Colonic mucosa (tissue), 4 donors: ENCODE results near the gene FLRT2. TPM values are rescaled to one million over a fixed set of nuclear protein-coding genes. Genes with fewer than 3 reads are reported as not detected.

Source experiments
- DNase-seq: peaks from one replicate; pipeline ENCODE4 v3.0.0-alpha.2; 2020
- H3K27ac ChIP-seq: fragments of 200-600 bp; one replicate; pipeline ENCODE4 v1.8.0; 2021
- H3K27me3 ChIP-seq: fragments of 200-600 bp; one replicate; pipeline ENCODE4 v1.8.0; 2021
- H3K36me3 ChIP-seq: fragments of 200-600 bp; one replicate; pipeline ENCODE4 v1.8.0; 2021
- H3K4me1 ChIP-seq: fragments of 200-600 bp; one replicate; pipeline ENCODE4 v1.8.0; 2021; ENCODE audit warnings: mild to moderate bottlenecking
- H3K4me3 ChIP-seq: fragments of 200-600 bp; one replicate; pipeline ENCODE4 v1.8.0; 2021
- H3K9ac ChIP-seq, 2 donors: one replicate each; pipeline ENCODE4 v1.7.0; 2013; ENCODE audit warnings: control low read depth in 2 of 2, low read depth in 2 of 2, low read length in 2 of 2
- H3K9me3 ChIP-seq: fragments of 200-600 bp; one replicate; pipeline ENCODE4 v1.8.0; 2021
- CTCF ChIP-seq: fragments of 200-600 bp; IDR thresholded peaks from one replicate; pipeline ENCODE4 v1.8.0; 2022; ENCODE audit warnings: antibody characterized with exemption, mild to moderate bottlenecking
- intact Hi-C: fragments of 100-400 bp; cut with DNase I; formaldehyde crosslinking; loops from one replicate; pipeline ENCODE4 v1.14.1; 2022
- total RNA-seq, 2 donors: library from RNA; stranded (reverse); fragmentation: NEBNext Ultra II Directional in 1 of 2; extraction: Animal tissue kit (Norgen Biotek cat#: 25700) in 1 of 2; gene quantifications; one replicate each; pipeline ENCODE4 v1.2.1, GENCODE V29; 2021
- donor health status: healthy.
- donor health status: DM: no; HTN: no; CAD: no.
- donor health status: DM: no; HTN: no; CAD: no.

Gene FLRT2
- total RNA-seq, 2 donors from 2014 or later = 2.1 to 3.0 TPM

GRCh38 chr14:85538636-85539035 lies 8.7 kb downstream of the FLRT2 start:
- no peak overlapping the region for H3K4me3 ChIP-seq
- no peak overlapping the region for H3K9ac ChIP-seq
- H3K9me3 ChIP-seq = no peaks in the 10 kb centered on the region
- no peak for DNase-seq
- TF ChIP-seq CTCF = no peak
- no peak overlapping the region for H3K27ac ChIP-seq
- intact Hi-C loops = no loop called here
- no peaks in the 10 kb centered on the region for H3K36me3 ChIP-seq
- H3K27me3 ChIP-seq = no peaks in the 10 kb centered on the region
- no peaks in the 10 kb centered on the region for H3K4me1 ChIP-seq

GRCh38 chr14:85539510-85539909 lies 9.6 kb downstream of the FLRT2 start:
- DNase-seq = no peak
- no peak overlapping the region for H3K27ac ChIP-seq
- intact Hi-C loops = no loop called here
- H3K4me3 ChIP-seq = no peak overlapping the region
- H3K9me3 ChIP-seq = no peaks in the 10 kb centered on the region
- H3K27me3 ChIP-seq = no peaks in the 10 kb centered on the region
- no peaks in the 10 kb centered on the region for H3K36me3 ChIP-seq
- no peak overlapping the region for H3K9ac ChIP-seq
- TF ChIP-seq CTCF = no peak
- no peaks in the 10 kb centered on the region for H3K4me1 ChIP-seq

GRCh38 chr14:85542623-85543022 lies 12.7 kb downstream of the FLRT2 start:
- Histone ChIP-seq H3K9me3 (no peaks in the 10 kb centered on the region), H3K9ac (no peak overlapping the region), H3K27ac (no peak overlapping the region), H3K36me3 (no peaks in the 10 kb centered on the region), H3K4me3 (no peak overlapping the region), H3K4me1 (no peaks in the 10 kb centered on the region), H3K27me3 (no peaks in the 10 kb centered on the region)
- no peak for TF ChIP-seq CTCF
- intact Hi-C loops = no loop called here
- DNase-seq = no peak

GRCh38 chr14:85545738-85546137 lies 15.8 kb downstream of the FLRT2 start:
- Histone ChIP-seq H3K27me3 (no peaks in the 10 kb centered on the region), H3K27ac (no peak overlapping the region), H3K9me3 (no peaks in the 10 kb centered on the region), H3K9ac (no peak overlapping the region), H3K4me3 (no peak overlapping the region), H3K36me3 (no peaks in the 10 kb centered on the region), H3K4me1 (no peaks in the 10 kb centered on the region)
- TF ChIP-seq CTCF = no peak
- intact Hi-C loops = no loop called here
- DNase-seq = no peak

- H3K9ac ChIP-seq = no peak overlapping the region
- no peaks in the 10 kb centered on the region for H3K9me3 ChIP-seq
- no peaks in the 10 kb centered on the region for H3K27me3 ChIP-seq
- H3K36me3 ChIP-seq = no peaks in the 10 kb centered on the region
- no peak for TF ChIP-seq CTCF
- no peak for DNase-seq
- no peak overlapping the region for H3K4me3 ChIP-seq
- H3K27ac ChIP-seq = no peak overlapping the region
- intact Hi-C loops = no loop called here
- H3K4me1 ChIP-seq = no peaks in the 10 kb centered on the region
These were observed 16.4 kb downstream of the FLRT2 start for GRCh38 chr14:85546390-85546789.

- Histone ChIP-seq H3K4me1 (no peaks in the 10 kb centered on the region), H3K9me3 (no peaks in the 10 kb centered on the region), H3K9ac (no peak overlapping the region), H3K27ac (no peak overlapping the region), H3K4me3 (no peak overlapping the region), H3K36me3 (no peaks in the 10 kb centered on the region), H3K27me3 (no peaks in the 10 kb centered on the region)
- DNase-seq = no peak
- no peak for TF ChIP-seq CTCF
- intact Hi-C loops = no loop called here
These were observed 19.8 kb downstream of the FLRT2 start for GRCh38 chr14:85549697-85550096.
